ENCODE data around the gene PIK3R4.

PIK3R4 gene

DNA sequence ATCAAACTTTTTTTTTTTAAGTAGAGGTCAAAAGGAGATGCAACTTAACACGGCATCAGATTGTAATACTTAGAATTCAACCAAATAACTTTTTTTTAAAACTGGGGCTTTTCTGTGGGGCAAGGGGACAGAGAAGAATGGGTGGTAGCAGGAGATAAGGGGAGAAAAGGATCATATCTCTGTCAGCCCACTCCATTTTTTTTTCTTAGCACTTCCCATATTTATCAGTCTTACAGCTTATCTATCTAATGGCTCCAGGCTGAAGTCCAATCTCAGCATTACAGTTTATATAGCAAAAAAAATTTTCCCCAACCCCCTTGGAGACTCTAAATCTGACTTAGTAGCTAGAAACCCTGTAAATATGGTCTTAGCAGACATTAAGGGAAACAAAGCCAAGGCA is 69.3 kb downstream of the PIK3R4 start:
- Histone ChIP-seq H3K4me1 (ENCODE audit: control insufficient read depth in 1 of 2, insufficient read depth in 2 of 2, low read length in 2 of 2) (no peaks in the 10 kb centered on the region), H4K12ac (ENCODE audit: low read depth, low read length) (no peak overlapping the region), H3K9ac (ENCODE audit: low read length) (no peak overlapping the region), H2AFZ (ENCODE audit: insufficient read depth, low read length, poor library complexity) (no peak overlapping the region), H3K4me3 (ENCODE audit: low read depth, low read length) (no peak overlapping the region), H3K27ac (ENCODE audit: low read depth, low read length) (no peak overlapping the region), H4K8ac (ENCODE audit: low read depth, low read length) (no peak overlapping the region), H2AK5ac (ENCODE audit: low read length) (no peak overlapping the region), H2BK12ac (ENCODE audit: low read length) (no peak overlapping the region), H2BK5ac (ENCODE audit: low read depth, low read length, poor library complexity) (no peak overlapping the region), H3K14ac (ENCODE audit: low read length) (no peak overlapping the region), H3K23ac (ENCODE audit: low read length) (no peak overlapping the region), H3K9me3 (ENCODE audit: insufficient read depth, low read depth, low read length) (no peaks in the 10 kb centered on the region), H3K27me3 (ENCODE audit: insufficient read depth, low read length) (no peaks in the 10 kb centered on the region), H3K36me3 (ENCODE audit: control insufficient read depth in 1 of 2, insufficient read depth in 2 of 2, low read length in 2 of 2) (peaks cover 2 to 6% of the 10 kb centered on the region in 2 experiments), H3K79me2 (ENCODE audit: control insufficient read depth, insufficient read depth, low read length, poor library complexity) (no peaks in the 10 kb centered on the region), H4K91ac (ENCODE audit: low read depth, low read length) (no peak overlapping the region), H3K4ac (ENCODE audit: low read depth, low read length) (no peak overlapping the region), H3K79me1 (ENCODE audit: low read length) (no peaks in the 10 kb centered on the region), H3K18ac (ENCODE audit: low read length) (no peak overlapping the region), H3K4me2 (ENCODE audit: low read length) (no peak overlapping the region), H2BK120ac (ENCODE audit: insufficient read depth, low read length, poor library complexity) (no peak overlapping the region)
- no peak for DNase-seq
- no CpG with 5 or more reads among the region's 1 CpG for WGBS (ENCODE audit: extremely low coverage, insufficient coverage, insufficient read length)

DNA sequence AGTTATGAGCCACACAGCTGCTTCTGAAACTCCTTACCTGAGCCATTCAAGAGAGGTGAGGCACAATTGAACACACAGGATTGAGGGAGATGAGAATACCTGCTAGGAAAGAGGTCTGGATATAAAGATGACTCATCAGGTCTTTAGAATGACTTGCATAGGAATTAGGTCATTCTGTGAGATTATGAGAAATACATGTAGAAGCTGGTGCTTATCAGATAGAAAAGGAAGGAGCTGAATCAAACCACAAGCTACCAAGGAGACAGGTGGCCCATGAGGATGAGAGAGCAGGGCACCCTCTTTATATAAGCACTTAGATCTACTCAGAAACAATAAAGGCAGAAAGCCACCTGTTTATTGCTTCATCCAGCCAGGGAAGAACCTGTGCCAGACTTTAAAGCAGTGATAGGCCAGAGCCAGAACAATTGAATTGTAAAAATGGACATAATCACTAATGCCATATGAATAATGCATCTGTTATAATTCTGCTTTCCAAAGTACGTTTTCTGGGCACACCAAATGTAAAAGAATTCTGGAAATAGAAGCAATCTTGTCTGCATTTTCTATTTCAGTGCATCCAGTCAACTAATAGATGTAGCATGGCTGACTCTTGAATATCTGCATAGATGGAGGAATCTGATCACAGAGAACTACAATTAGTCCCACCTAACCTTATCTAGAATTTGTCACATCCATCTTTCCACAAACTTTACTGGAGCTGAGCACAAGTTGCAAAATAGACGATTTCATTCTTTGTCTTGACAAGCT is 74.9 kb downstream of the PIK3R4 start:
- H3K4ac ChIP-seq (ENCODE audit: low read depth, low read length): no peak overlapping the region
- no peak overlapping the region for H2BK12ac ChIP-seq (ENCODE audit: low read length)
- H3K14ac ChIP-seq (ENCODE audit: low read length): no peak overlapping the region
- H3K18ac ChIP-seq (ENCODE audit: low read length): no peak overlapping the region
- H3K9ac ChIP-seq (ENCODE audit: low read length): no peak overlapping the region
- H3K27ac ChIP-seq (ENCODE audit: low read depth, low read length): no peak overlapping the region
- H3K23ac ChIP-seq (ENCODE audit: low read length): no peak overlapping the region
- H3K4me1 ChIP-seq (ENCODE audit: control insufficient read depth in 1 of 2, insufficient read depth in 2 of 2, low read length in 2 of 2): no peaks in the 10 kb centered on the region
- H2BK5ac ChIP-seq (ENCODE audit: low read depth, low read length, poor library complexity): no peak overlapping the region
- no peaks in the 10 kb centered on the region for H3K79me2 ChIP-seq (ENCODE audit: control insufficient read depth, insufficient read depth, low read length, poor library complexity)
- H3K9me3 ChIP-seq (ENCODE audit: insufficient read depth, low read depth, low read length): peaks cover 7% of the 10 kb centered on the region
- H3K36me3 ChIP-seq (ENCODE audit: control insufficient read depth in 1 of 2, insufficient read depth in 2 of 2, low read length in 2 of 2): peaks cover 4 to 12% of the 10 kb centered on the region in 2 experiments
- no peak overlapping the region for H4K12ac ChIP-seq (ENCODE audit: low read depth, low read length)
- no peak overlapping the region for H3K4me3 ChIP-seq (ENCODE audit: low read depth, low read length)
- no peak for DNase-seq
- H2AK5ac ChIP-seq (ENCODE audit: low read length): no peak overlapping the region
- H2BK120ac ChIP-seq (ENCODE audit: insufficient read depth, low read length, poor library complexity): no peak overlapping the region
- H2AFZ ChIP-seq (ENCODE audit: insufficient read depth, low read length, poor library complexity): no peak overlapping the region
- no peaks in the 10 kb centered on the region for H3K79me1 ChIP-seq (ENCODE audit: low read length)
- H3K27me3 ChIP-seq (ENCODE audit: insufficient read depth, low read length): no peaks in the 10 kb centered on the region
- H4K91ac ChIP-seq (ENCODE audit: low read depth, low read length): no peak overlapping the region
- WGBS (ENCODE audit: extremely low coverage, insufficient coverage, insufficient read length): no CpG with 5 or more reads among the region's 2 CpGs
- no peak overlapping the region for H4K8ac ChIP-seq (ENCODE audit: low read depth, low read length)
- no peak overlapping the region for H3K4me2 ChIP-seq (ENCODE audit: low read length)

DNA sequence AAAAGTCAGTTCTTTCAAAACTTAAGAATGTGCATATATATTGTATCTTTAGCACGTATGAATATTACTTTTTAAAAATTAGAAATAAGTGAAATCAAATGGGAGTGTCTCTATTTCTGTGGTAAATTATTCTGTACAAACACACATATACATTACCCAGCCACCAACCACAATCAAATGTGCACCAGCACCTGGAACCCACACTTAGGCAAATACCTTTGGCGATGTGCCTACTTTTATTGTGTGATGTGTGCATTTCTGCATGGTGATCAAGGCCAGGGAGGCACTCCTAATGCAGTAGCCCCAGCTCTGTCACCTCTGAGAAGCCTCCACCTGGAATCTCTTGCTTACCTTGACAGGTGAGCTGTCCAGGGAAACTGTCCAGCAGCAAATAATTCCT is 76.9 kb downstream of the PIK3R4 start:
- Histone ChIP-seq H3K4me2 (ENCODE audit: low read length) (no peak overlapping the region), H2BK12ac (ENCODE audit: low read length) (no peak overlapping the region), H2AFZ (ENCODE audit: insufficient read depth, low read length, poor library complexity) (no peak overlapping the region), H2BK5ac (ENCODE audit: low read depth, low read length, poor library complexity) (no peak overlapping the region), H3K4me1 (ENCODE audit: control insufficient read depth in 1 of 2, insufficient read depth in 2 of 2, low read length in 2 of 2) (no peaks in the 10 kb centered on the region), H3K79me1 (ENCODE audit: low read length) (no peaks in the 10 kb centered on the region), H2AK5ac (ENCODE audit: low read length) (no peak overlapping the region), H3K23ac (ENCODE audit: low read length) (no peak overlapping the region), H3K18ac (ENCODE audit: low read length) (no peak overlapping the region), H3K27ac (ENCODE audit: low read depth, low read length) (no peak overlapping the region), H2BK120ac (ENCODE audit: insufficient read depth, low read length, poor library complexity) (no peak overlapping the region), H3K4me3 (ENCODE audit: low read depth, low read length) (no peak overlapping the region), H3K9ac (ENCODE audit: low read length) (no peak overlapping the region), H3K27me3 (ENCODE audit: insufficient read depth, low read length) (no peaks in the 10 kb centered on the region), H3K79me2 (ENCODE audit: control insufficient read depth, insufficient read depth, low read length, poor library complexity) (no peaks in the 10 kb centered on the region), H4K8ac (ENCODE audit: low read depth, low read length) (no peak overlapping the region), H3K9me3 (ENCODE audit: insufficient read depth, low read depth, low read length) (peaks cover 7% of the 10 kb centered on the region), H4K12ac (ENCODE audit: low read depth, low read length) (no peak overlapping the region), H4K91ac (ENCODE audit: low read depth, low read length) (no peak overlapping the region), H3K14ac (ENCODE audit: low read length) (no peak overlapping the region), H3K36me3 (ENCODE audit: control insufficient read depth in 1 of 2, insufficient read depth in 2 of 2, low read length in 2 of 2) (peaks cover 4 to 12% of the 10 kb centered on the region in 2 experiments), H3K4ac (ENCODE audit: low read depth, low read length) (no peak overlapping the region)
- WGBS (ENCODE audit: extremely low coverage, insufficient coverage, insufficient read length): no CpG with 5 or more reads among the region's 2 CpGs
- DNase-seq: no peak

DNA sequence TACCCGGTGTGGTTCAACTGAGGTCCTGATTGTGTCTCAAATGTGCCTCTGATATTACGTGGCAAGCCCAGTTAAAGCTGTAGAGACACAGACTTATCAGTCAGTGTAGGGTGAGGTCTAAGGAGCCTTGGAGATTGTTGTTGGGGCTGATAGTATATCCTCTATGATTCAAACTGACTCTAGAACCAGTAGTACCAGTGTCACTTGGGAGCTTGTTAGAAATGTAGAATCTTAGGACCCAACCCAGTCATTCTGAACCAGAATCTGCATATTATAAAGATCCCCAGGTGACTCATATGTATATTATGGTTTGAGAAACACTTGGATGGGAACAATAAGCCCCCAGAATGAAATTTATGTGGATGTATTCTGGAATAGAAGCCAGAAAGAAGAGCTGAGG is 83.5 kb downstream of the PIK3R4 start:
- H3K79me2 ChIP-seq (ENCODE audit: control insufficient read depth, insufficient read depth, low read length, poor library complexity): no peaks in the 10 kb centered on the region

More for the DNA sequence above, 83.5 kb downstream of the PIK3R4 start:
- Histone ChIP-seq H3K23ac (ENCODE audit: low read length) (no peak overlapping the region), H4K91ac (ENCODE audit: low read depth, low read length) (no peak overlapping the region), H3K4me2 (ENCODE audit: low read length) (no peak overlapping the region), H3K79me1 (ENCODE audit: low read length) (no peaks in the 10 kb centered on the region), H3K4me1 (ENCODE audit: control insufficient read depth in 1 of 2, insufficient read depth in 2 of 2, low read length in 2 of 2) (peaks cover 2% of the 10 kb centered on the region in 2 experiments), H3K27me3 (ENCODE audit: insufficient read depth, low read length) (no peaks in the 10 kb centered on the region), H4K12ac (ENCODE audit: low read depth, low read length) (no peak overlapping the region), H3K4me3 (ENCODE audit: low read depth, low read length) (no peak overlapping the region), H2AK5ac (ENCODE audit: low read length) (no peak overlapping the region), H3K9me3 (ENCODE audit: insufficient read depth, low read depth, low read length) (no peaks in the 10 kb centered on the region), H2BK120ac (ENCODE audit: insufficient read depth, low read length, poor library complexity) (no peak overlapping the region), H3K4ac (ENCODE audit: low read depth, low read length) (no peak overlapping the region), H4K8ac (ENCODE audit: low read depth, low read length) (no peak overlapping the region), H3K14ac (ENCODE audit: low read length) (no peak overlapping the region), H3K36me3 (ENCODE audit: control insufficient read depth in 1 of 2, insufficient read depth in 2 of 2, low read length in 2 of 2) (peaks cover 0 to 2% of the 10 kb centered on the region in 2 experiments), H3K27ac (ENCODE audit: low read depth, low read length) (no peak overlapping the region), H3K9ac (ENCODE audit: low read length) (no peak overlapping the region), H2BK12ac (ENCODE audit: low read length) (no peak overlapping the region), H2AFZ (ENCODE audit: insufficient read depth, low read length, poor library complexity) (no peak overlapping the region), H2BK5ac (ENCODE audit: low read depth, low read length, poor library complexity) (no peak overlapping the region), H3K18ac (ENCODE audit: low read length) (no peak overlapping the region)
- no CpG with 5 or more reads among the region's 2 CpGs for WGBS (ENCODE audit: extremely low coverage, insufficient coverage, insufficient read length)
- no peak for DNase-seq
